SIG-M5 (cell line): ENCODE measurements around the gene DTD1.

Experiments used
- DNase-seq: peaks from one replicate; lab custom pipeline; 2025; lab: John Stamatoyannopoulos, UW

The DTD1 gene

GRCh38 chr20:18705910-18706309 is 118.1 kb downstream of the DTD1 start:
- DNase-seq = no peak

GRCh38 chr20:18712131-18712530 is 124.3 kb downstream of the DTD1 start:
- DNase-seq = no peak

GRCh38 chr20:18712882-18713281 is 125.0 kb downstream of the DTD1 start:
- no peak for DNase-seq

GRCh38 chr20:18715564-18715963 is 127.7 kb downstream of the DTD1 start:
- DNase-seq = no peak

GRCh38 chr20:18717062-18717461 is 129.2 kb downstream of the DTD1 start:
- no peak for DNase-seq

GRCh38 chr20:18718129-18718528 is 130.3 kb downstream of the DTD1 start:
- DNase-seq = no peak

GRCh38 chr20:18719426-18719825 is 131.6 kb downstream of the DTD1 start:
- DNase-seq = no peak

GRCh38 chr20:18721551-18722115 is 133.8 kb downstream of the DTD1 start:
- no peak for DNase-seq

GRCh38 chr20:18722371-18722770 is 134.5 kb downstream of the DTD1 start:
- DNase-seq = no peak

GRCh38 chr20:18724077-18724476 is 136.2 kb downstream of the DTD1 start:
- DNase-seq = no peak

- DNase-seq = no peak
Observed at GRCh38 chr20:18724788-18725464, 137.1 kb downstream of the DTD1 start.

- no peak for DNase-seq
Observed at GRCh38 chr20:18727032-18727508, 139.2 kb downstream of the DTD1 start.

- DNase-seq = no peak
Observed at GRCh38 chr20:18728165-18728869, 140.5 kb downstream of the DTD1 start.

GRCh38 chr20:18728870-18729224 is 141.0 kb downstream of the DTD1 start:
- DNase-seq = no peak

GRCh38 chr20:18729231-18729825 is 141.5 kb downstream of the DTD1 start:
- no peak for DNase-seq

- no peak for DNase-seq
Observed at GRCh38 chr20:18731940-18732339, 144.1 kb downstream of the DTD1 start.

- DNase-seq = no peak
Observed at GRCh38 chr20:18734525-18735189, 146.8 kb downstream of the DTD1 start.

- DNase-seq = no peak
Observed at GRCh38 chr20:18737140-18737539, 149.3 kb downstream of the DTD1 start.

- DNase-seq = no peak
Observed at GRCh38 chr20:18738055-18738454, 150.2 kb downstream of the DTD1 start.

GRCh38 chr20:18738888-18739287 is 151.0 kb downstream of the DTD1 start:
- DNase-seq = no peak

- no peak for DNase-seq
Observed at GRCh38 chr20:18739751-18740166, 151.9 kb downstream of the DTD1 start.

GRCh38 chr20:18740726-18741125 is 152.9 kb downstream of the DTD1 start:
- no peak for DNase-seq
